Neural cell (in vitro differentiated cells): Measurements from ENCODE around the gene PRDM1. TPM values are rescaled to one million over a fixed set of nuclear protein-coding genes. Genes with fewer than 3 reads are reported as not detected.

Source experiments
- H2AFZ ChIP-seq: fragments of 200-600, 300-800 bp; sonication (generic), shearing (Covaris generic); 2 replicates; pipeline ENCODE4 v1.6.0; 2014; ENCODE audit warnings: low read depth, mild to moderate bottlenecking, antibody characterized with exemption, low read length, moderate library complexity
- H3F3A ChIP-seq: fragments of 200-600 bp; shearing (Covaris generic); 2 replicates; pipeline ENCODE4 v1.6.1; 2016; ENCODE audit warnings: mild to moderate bottlenecking, moderate library complexity, mixed read lengths, antibody characterized with exemption, low read length; ENCODE audit not compliant: insufficient read depth, poor library complexity, severe bottlenecking
- H3K27ac ChIP-seq: fragments of 200-600, 300-800 bp; sonication (generic), shearing (Covaris generic); 2 replicates; pipeline ENCODE4 v1.5.1; 2014; ENCODE audit warnings: mild to moderate bottlenecking, low read length, moderate library complexity
- H3K27me3 ChIP-seq: fragments of 300-800, 200-600 bp; sonication (generic), shearing (Covaris generic); 2 replicates; pipeline ENCODE4 v1.6.0; 2014; ENCODE audit warnings: mild to moderate bottlenecking, low read depth, low read length, moderate library complexity; ENCODE audit not compliant: insufficient read depth
- H3K36me3 ChIP-seq: fragments of 300-800, 200-600 bp; sonication (generic), shearing (Covaris generic); 2 replicates; pipeline ENCODE4 v1.5.1; 2014; ENCODE audit warnings: mild to moderate bottlenecking, antibody characterized with exemption, low read length, moderate library complexity; ENCODE audit not compliant: insufficient read depth
- H3K4me2 ChIP-seq: fragments of 300-800, 200-600 bp; sonication (generic), shearing (Covaris generic); 2 replicates; pipeline ENCODE4 v1.6.0; 2014; ENCODE audit warnings: mild to moderate bottlenecking, low read length
- H3K4me3 ChIP-seq: fragments of 300-800, 200-600 bp; sonication (generic), shearing (Covaris generic); 2 replicates; pipeline ENCODE4 v1.5.1; 2014; ENCODE audit warnings: mild to moderate bottlenecking, low read length, moderate library complexity
- H3K79me2 ChIP-seq: fragments of 200-600 bp; shearing (Covaris generic); replicated peaks from 2 replicates; pipeline ENCODE4 v1.6.0; 2014; ENCODE audit warnings: mild to moderate bottlenecking, low read length, moderate library complexity; ENCODE audit not compliant: insufficient read depth
- H3K9ac ChIP-seq: fragments of 300-800, 200-600 bp; sonication (generic), shearing (Covaris generic); 2 replicates; pipeline ENCODE4 v1.6.1; 2016; ENCODE audit warnings: mild to moderate bottlenecking, low read length, mixed read lengths
- H3K9me2 ChIP-seq: fragments of 200-600 bp; shearing (Covaris generic); 2 replicates; pipeline ENCODE4 v1.6.1; 2016; ENCODE audit warnings: mild to moderate bottlenecking, low read length, mixed read lengths; ENCODE audit not compliant: insufficient read depth
- H3K9me3 ChIP-seq: fragments of 200-600, 300-800 bp; sonication (generic), shearing (Covaris generic); 2 replicates; pipeline ENCODE4 v1.6.1; 2016; ENCODE audit warnings: mild to moderate bottlenecking, mixed run types, low read length, moderate library complexity, mixed read lengths
- H4K20me1 ChIP-seq: fragments of 200-600 bp; shearing (Covaris generic); 2 replicates; pipeline ENCODE4 v1.6.1; 2016; ENCODE audit warnings: mild to moderate bottlenecking, mixed run types; ENCODE audit not compliant: insufficient read depth
- EP300 ChIP-seq: fragments of 450-650 bp; conservative IDR thresholded peaks from 2 replicates; pipeline ENCODE4 v1.6.1; 2014; ENCODE audit warnings: antibody characterized with exemption, mild to moderate bottlenecking, moderate library complexity; ENCODE audit not compliant: poor library complexity, severe bottlenecking
- EZH2 ChIP-seq: fragments of 200-600, 300-800 bp; shearing (Covaris generic), sonication (generic); IDR thresholded peaks from 2 replicates; pipeline ENCODE4 v1.6.1; 2014; ENCODE audit warnings: antibody characterized with exemption, low read length, borderline replicate concordance, mild to moderate bottlenecking; ENCODE audit not compliant: insufficient read depth, poor library complexity, severe bottlenecking
- MXI1 ChIP-seq: fragments of 450-650 bp; conservative IDR thresholded peaks from 2 replicates; pipeline ENCODE4 v1.6.1; 2014; ENCODE audit warnings: antibody characterized with exemption, mild to moderate bottlenecking; ENCODE audit not compliant: poor library complexity, severe bottlenecking
- POLR2AphosphoS5 ChIP-seq: IDR thresholded peaks from 2 replicates; pipeline ENCODE4 v1.6.1; 2012
- RAD21 ChIP-seq: fragments of 450-650 bp; conservative IDR thresholded peaks from 2 replicates; pipeline ENCODE4 v1.6.1; 2014; ENCODE audit warnings: antibody characterized with exemption, mild to moderate bottlenecking, moderate library complexity
- SMC3 ChIP-seq: fragments of 450-650 bp; conservative IDR thresholded peaks from 2 replicates; pipeline ENCODE4 v1.6.1; 2014; ENCODE audit warnings: antibody characterized with exemption, mild to moderate bottlenecking, moderate library complexity; ENCODE audit not compliant: poor library complexity
- TAF1 ChIP-seq: IDR thresholded peaks from 2 replicates; pipeline ENCODE4 v1.6.1; 2012; ENCODE audit warnings: low read depth
- polyA plus RNA-seq: library from polyadenylated mRNA; depleted of rRNA; stranded (reverse); fragments of >200 nt; gene quantifications from 2 replicates; pipeline ENCODE4 v1.2.3, GENCODE V29; 2014
- TF ChIP-seq, protein P1 (sequence below): IDR thresholded peaks from 2 replicates; pipeline ENCODE4 v1.6.1; 2012; ENCODE audit warnings: borderline replicate concordance
- TF ChIP-seq, protein P2 (sequence below): fragments of 450-650 bp; IDR thresholded peaks from 2 replicates; pipeline ENCODE4 v1.5.1; 2014; ENCODE audit warnings: antibody characterized with exemption, mild to moderate bottlenecking, moderate library complexity; ENCODE audit not compliant: poor library complexity, severe bottlenecking

Gene PRDM1
- polyA plus RNA-seq, 1 donor from 2014 or later, result 0.09 TPM

- no peak overlapping the region for H3K4me3 ChIP-seq
- no peak for TF ChIP-seq TAF1
- no peak for TF ChIP-seq EP300
- no peaks in the 10 kb centered on the region for H3K9me3 ChIP-seq
- no peak overlapping the region for H3K27ac ChIP-seq
- no peaks in the 10 kb centered on the region for H3K27me3 ChIP-seq
- H3K4me2 ChIP-seq, result no peak overlapping the region
- no peaks in the 10 kb centered on the region for H3K9me2 ChIP-seq
- no peak overlapping the region for H3K9ac ChIP-seq
- H3K79me2 ChIP-seq, result no peaks in the 10 kb centered on the region
- no peak overlapping the region for H2AFZ ChIP-seq
- H4K20me1 ChIP-seq, result no peaks in the 10 kb centered on the region
- no peaks in the 10 kb centered on the region for H3F3A ChIP-seq
- H3K36me3 ChIP-seq, result no peaks in the 10 kb centered on the region
Measured at GRCh38 chr6:106063448-106063850, 22.7 kb upstream of the PRDM1 start.

DNA sequence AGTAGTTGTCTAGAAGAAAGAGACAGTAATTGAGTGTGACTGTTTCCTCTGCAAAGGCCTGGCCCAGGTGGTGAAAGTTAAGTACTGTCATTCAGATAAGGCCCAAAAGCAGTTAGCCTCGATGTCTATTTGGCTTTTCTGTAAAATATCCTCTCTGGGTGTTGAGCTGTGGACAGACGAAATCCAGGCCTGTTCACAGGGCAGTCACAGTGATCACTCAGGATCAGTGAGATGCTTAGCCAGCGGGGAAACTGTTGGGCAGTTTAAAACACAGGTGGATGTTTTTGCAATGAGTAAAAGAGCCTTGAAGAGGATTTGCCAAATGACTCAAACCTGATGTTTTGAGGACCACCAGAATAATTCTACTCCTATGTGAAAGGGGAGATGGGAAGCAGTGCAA, 22.0 kb upstream of the PRDM1 start:
- Histone ChIP-seq H2AFZ (no peak overlapping the region), H3K9me2 (no peaks in the 10 kb centered on the region), H3K27me3 (no peaks in the 10 kb centered on the region), H3K27ac (no peak overlapping the region), H4K20me1 (no peaks in the 10 kb centered on the region), H3K4me3 (no peak overlapping the region), H3F3A (no peaks in the 10 kb centered on the region), H3K9ac (no peak overlapping the region), H3K4me2 (no peak overlapping the region), H3K9me3 (no peaks in the 10 kb centered on the region), H3K36me3 (no peaks in the 10 kb centered on the region), H3K79me2 (no peaks in the 10 kb centered on the region)
- TF ChIP-seq RAD21 (no peak), EZH2 (no peak), EP300 (no peak), SMC3 (no peak), POLR2AphosphoS5 (no peak), MXI1 (no peak), TAF1 (no peak)
- TF ChIP-seq, protein P1, sequence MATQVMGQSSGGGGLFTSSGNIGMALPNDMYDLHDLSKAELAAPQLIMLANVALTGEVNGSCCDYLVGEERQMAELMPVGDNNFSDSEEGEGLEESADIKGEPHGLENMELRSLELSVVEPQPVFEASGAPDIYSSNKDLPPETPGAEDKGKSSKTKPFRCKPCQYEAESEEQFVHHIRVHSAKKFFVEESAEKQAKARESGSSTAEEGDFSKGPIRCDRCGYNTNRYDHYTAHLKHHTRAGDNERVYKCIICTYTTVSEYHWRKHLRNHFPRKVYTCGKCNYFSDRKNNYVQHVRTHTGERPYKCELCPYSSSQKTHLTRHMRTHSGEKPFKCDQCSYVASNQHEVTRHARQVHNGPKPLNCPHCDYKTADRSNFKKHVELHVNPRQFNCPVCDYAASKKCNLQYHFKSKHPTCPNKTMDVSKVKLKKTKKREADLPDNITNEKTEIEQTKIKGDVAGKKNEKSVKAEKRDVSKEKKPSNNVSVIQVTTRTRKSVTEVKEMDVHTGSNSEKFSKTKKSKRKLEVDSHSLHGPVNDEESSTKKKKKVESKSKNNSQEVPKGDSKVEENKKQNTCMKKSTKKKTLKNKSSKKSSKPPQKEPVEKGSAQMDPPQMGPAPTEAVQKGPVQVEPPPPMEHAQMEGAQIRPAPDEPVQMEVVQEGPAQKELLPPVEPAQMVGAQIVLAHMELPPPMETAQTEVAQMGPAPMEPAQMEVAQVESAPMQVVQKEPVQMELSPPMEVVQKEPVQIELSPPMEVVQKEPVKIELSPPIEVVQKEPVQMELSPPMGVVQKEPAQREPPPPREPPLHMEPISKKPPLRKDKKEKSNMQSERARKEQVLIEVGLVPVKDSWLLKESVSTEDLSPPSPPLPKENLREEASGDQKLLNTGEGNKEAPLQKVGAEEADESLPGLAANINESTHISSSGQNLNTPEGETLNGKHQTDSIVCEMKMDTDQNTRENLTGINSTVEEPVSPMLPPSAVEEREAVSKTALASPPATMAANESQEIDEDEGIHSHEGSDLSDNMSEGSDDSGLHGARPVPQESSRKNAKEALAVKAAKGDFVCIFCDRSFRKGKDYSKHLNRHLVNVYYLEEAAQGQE, result no peak
- TF ChIP-seq, protein P2, sequence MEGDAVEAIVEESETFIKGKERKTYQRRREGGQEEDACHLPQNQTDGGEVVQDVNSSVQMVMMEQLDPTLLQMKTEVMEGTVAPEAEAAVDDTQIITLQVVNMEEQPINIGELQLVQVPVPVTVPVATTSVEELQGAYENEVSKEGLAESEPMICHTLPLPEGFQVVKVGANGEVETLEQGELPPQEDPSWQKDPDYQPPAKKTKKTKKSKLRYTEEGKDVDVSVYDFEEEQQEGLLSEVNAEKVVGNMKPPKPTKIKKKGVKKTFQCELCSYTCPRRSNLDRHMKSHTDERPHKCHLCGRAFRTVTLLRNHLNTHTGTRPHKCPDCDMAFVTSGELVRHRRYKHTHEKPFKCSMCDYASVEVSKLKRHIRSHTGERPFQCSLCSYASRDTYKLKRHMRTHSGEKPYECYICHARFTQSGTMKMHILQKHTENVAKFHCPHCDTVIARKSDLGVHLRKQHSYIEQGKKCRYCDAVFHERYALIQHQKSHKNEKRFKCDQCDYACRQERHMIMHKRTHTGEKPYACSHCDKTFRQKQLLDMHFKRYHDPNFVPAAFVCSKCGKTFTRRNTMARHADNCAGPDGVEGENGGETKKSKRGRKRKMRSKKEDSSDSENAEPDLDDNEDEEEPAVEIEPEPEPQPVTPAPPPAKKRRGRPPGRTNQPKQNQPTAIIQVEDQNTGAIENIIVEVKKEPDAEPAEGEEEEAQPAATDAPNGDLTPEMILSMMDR, result no peak

DNA sequence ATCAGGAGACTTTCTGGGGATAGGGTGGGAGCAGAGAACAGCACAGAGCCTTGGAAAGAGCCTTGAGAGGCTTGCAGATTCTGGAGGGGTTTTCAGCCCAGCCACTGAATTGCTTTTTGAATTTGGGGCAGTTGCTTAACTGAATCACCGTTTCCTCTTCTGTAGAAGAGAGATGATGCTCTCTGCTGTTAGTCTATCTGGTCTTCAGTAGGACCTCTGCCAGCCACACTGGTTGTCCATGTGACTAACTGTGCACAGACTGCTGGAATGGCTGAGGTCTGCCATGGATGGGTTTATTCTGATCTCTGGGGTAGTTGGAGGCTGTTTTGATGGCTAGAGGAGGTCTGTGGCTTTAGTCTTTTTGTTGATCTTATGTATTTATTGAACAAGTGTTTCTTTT, 21.4 kb upstream of the PRDM1 start:
- Histone ChIP-seq H2AFZ (no peak overlapping the region), H3K4me2 (no peak overlapping the region), H3F3A (no peaks in the 10 kb centered on the region), H3K4me3 (no peak overlapping the region), H3K27me3 (no peaks in the 10 kb centered on the region), H3K9me2 (no peaks in the 10 kb centered on the region), H3K79me2 (no peaks in the 10 kb centered on the region), H3K36me3 (no peaks in the 10 kb centered on the region), H3K9ac (no peak overlapping the region), H4K20me1 (no peaks in the 10 kb centered on the region), H3K9me3 (no peaks in the 10 kb centered on the region), H3K27ac (no peak overlapping the region)
- TF ChIP-seq SMC3 (no peak), TAF1 (no peak), EZH2 (no peak), EP300 (no peak), MXI1 (no peak), RAD21 (no peak), POLR2AphosphoS5 (no peak)
- TF ChIP-seq, protein P2, result no peak
- TF ChIP-seq, protein P1, result no peak
